ENCODE data around the gene DRD2. TPM values are rescaled to one million over a fixed set of nuclear protein-coding genes. Genes with fewer than 3 reads are reported as not detected.

The DRD2 gene
- total RNA-seq, 1 experiment from 2014 or later, result 0.44 TPM

- WGBS (ENCODE audit: extremely low coverage, insufficient read length, low lambda C conversion rate), result no CpG with 5 or more reads among the region's 9 CpGs
- Histone ChIP-seq H2BK120ac (ENCODE audit: low read depth, low read length, poor library complexity, severe bottlenecking) (no peak overlapping the region), H3K18ac (ENCODE audit: insufficient read length, low read depth, low read length) (no peak overlapping the region)
Measured at GRCh38 chr11:113395782-113396336, 79.3 kb downstream of the DRD2 start.

More at GRCh38 chr11:113395782-113396336, 79.3 kb downstream of the DRD2 start:
- Mint-ChIP-seq H3K9me3 (no peaks in the 10 kb centered on the region), H3K4me1 (0 out of 4 replicates have a peak, but pooled peaks cover 0 to 4% of the 10 kb centered on the region in 2 experiments), H3K27ac (peak overlapping the region in 1 of 3 experiments; percentile 76; a peak in 1 of 7 replicates), H3K36me3 (ENCODE audit: insufficient read depth in 1 of 3, low read depth in 3 of 3) (no peaks in the 10 kb centered on the region), H3K27me3 (ENCODE audit: low read depth) (peaks cover 6% of the 10 kb centered on the region), H3K4me3 (no peak overlapping the region)
- H2BK12ac ChIP-seq (ENCODE audit: insufficient read length, low read depth, low read length), result no peak overlapping the region
- H3K4me2 ChIP-seq (ENCODE audit: insufficient read depth, insufficient read length, low read length), result no peak overlapping the region
- no peaks in the 10 kb centered on the region for H4K20me1 ChIP-seq (ENCODE audit: control insufficient read depth, insufficient read depth, insufficient read length)
- no peak overlapping the region for H2AK5ac ChIP-seq (ENCODE audit: insufficient read length, low read length)
- no peaks in the 10 kb centered on the region for H3K27me3 ChIP-seq (ENCODE audit: insufficient read depth, low read length)
- no peak overlapping the region for H3K56ac ChIP-seq (ENCODE audit: insufficient read length, low read depth, low read length)
- DNase-seq, result no peak
- H4K5ac ChIP-seq (ENCODE audit: insufficient read length, low read depth, low read length), result no peak overlapping the region
- H3K27ac ChIP-seq (ENCODE audit: insufficient read length, low read depth, low read length), result no peak overlapping the region
- H3K9ac ChIP-seq (ENCODE audit: extremely low read depth, insufficient read length, low read length), result no peak overlapping the region
- no peaks in the 10 kb centered on the region for H3K23me2 ChIP-seq (ENCODE audit: insufficient read length, low read depth, low read length, poor library complexity, severe bottlenecking)
- no peak overlapping the region for H2BK20ac ChIP-seq (ENCODE audit: low read depth, low read length, poor library complexity, severe bottlenecking)
- H3K9me3 ChIP-seq (ENCODE audit: control insufficient read depth, low read depth, low read length), result no peaks in the 10 kb centered on the region
- no peak overlapping the region for H2AFZ ChIP-seq (ENCODE audit: low read length)
- no peak for TF ChIP-seq CTCF (conservative IDR thresholded peaks at IDR 0.05)
- H3K23ac ChIP-seq (ENCODE audit: insufficient read length, low read depth, low read length), result no peak overlapping the region
- no peaks in the 10 kb centered on the region for H3K4me1 ChIP-seq (ENCODE audit: insufficient read depth, low read length)
- no peak overlapping the region for H4K91ac ChIP-seq (ENCODE audit: insufficient read length, low read depth, low read length)
- H2BK15ac ChIP-seq (ENCODE audit: low read depth, low read length), result no peak overlapping the region
- no peak overlapping the region for H2BK5ac ChIP-seq (ENCODE audit: insufficient read length, low read length)
- no peak overlapping the region for H4K8ac ChIP-seq (replicated peaks; ENCODE audit: insufficient read length, low read depth, low read length)
- no peak overlapping the region; the same call in 1 of the 2 replicates for H3K14ac ChIP-seq (ENCODE audit: insufficient read depth, low read length)
- no peak overlapping the region for H3K4ac ChIP-seq (ENCODE audit: low read depth, low read length)
- no peak overlapping the region for H3T11ph ChIP-seq (ENCODE audit: low read length)
- H3K79me1 ChIP-seq (ENCODE audit: insufficient read depth, low read depth, low read length, poor library complexity, severe bottlenecking), result no peaks in the 10 kb centered on the region
- no peaks in the 10 kb centered on the region for H3K79me2 ChIP-seq (ENCODE audit: insufficient read depth, low read length)

Data from H9 (cell line).